Tibial nerve (tissue), 4 donors: ENCODE results near the gene RUNX1. TPM values are rescaled to one million over a fixed set of nuclear protein-coding genes. Genes with fewer than 3 reads are reported as not detected.

ENCODE experiments used
- DNase-seq, 2 donors: peaks; one replicate each; pipeline ENCODE4 v3.0.0-alpha.2; 2019; ENCODE audit warnings: low spot score in 2 of 2
- H3K27ac ChIP-seq, 4 donors: fragments of 200-600 bp; sonication (generic) in 3 of 4; one replicate each; pipeline ENCODE4 v1.5.1; 2017 to 2019; ENCODE audit warnings: mild to moderate bottlenecking in 1 of 4
- H3K27me3 ChIP-seq, 2 donors: fragments of 200-600 bp; sonication (generic) in 1 of 2; one replicate each; pipeline versions ENCODE4 v1.5.1 to v1.6.0; 2017 to 2019
- H3K36me3 ChIP-seq, 3 donors: fragments of 200-600 bp; sonication (generic); one replicate each; pipeline ENCODE4 v1.5.1; 2018 to 2019
- H3K4me1 ChIP-seq, 4 donors: fragments of 200-600 bp; sonication (generic) in 3 of 4; one replicate each; pipeline ENCODE4 v1.5.1; 2017 to 2019
- H3K4me3 ChIP-seq, 4 donors: fragments of 200-600 bp; sonication (generic) in 3 of 4; one replicate each; pipeline ENCODE4 v1.5.1; 2017 to 2019; ENCODE audit warnings: mild to moderate bottlenecking in 1 of 4, moderate library complexity in 1 of 4
- H3K9me3 ChIP-seq, 4 donors: fragments of 200-600 bp; sonication (generic) in 3 of 4; one replicate each; pipeline ENCODE4 v1.5.1; 2017 to 2019
- CTCF ChIP-seq, 5 experiments: fragments of 200-600 bp in 3 of 5; fragments of 450-650 bp in 2 of 5; sonication (generic) in 3 of 5; IDR thresholded peaks; one replicate each; pipeline ENCODE4 v1.5.1; 2016 to 2019; ENCODE audit warnings: antibody characterized with exemption in 5 of 5, mild to moderate bottlenecking in 3 of 5, moderate library complexity in 2 of 5
- EP300 ChIP-seq, 2 donors: sonication (generic); formaldehyde crosslinking; IDR thresholded peaks; one replicate each; pipeline ENCODE4 v1.6.1; 2017; ENCODE audit warnings: antibody characterized with exemption in 2 of 2, mild to moderate bottlenecking in 1 of 2
- POLR2A ChIP-seq, 2 donors: fragments of 450-650 bp; IDR thresholded peaks; one replicate each; pipeline ENCODE4 v1.6.1; 2017; ENCODE audit warnings: antibody characterized with exemption in 2 of 2, mild to moderate bottlenecking in 2 of 2, moderate library complexity in 2 of 2
- WGBS, 2 donors: methylation state at CpG; one replicate each; pipeline ENCODE4 v1.1.5; 2018; 5-methylcytosine and 5-hydroxymethylcytosine counted together
- total RNA-seq, 4 donors: library from RNA; depleted of rRNA; stranded (reverse); fragments of >200 nt; gene quantifications; one replicate each; pipeline ENCODE4 v1.1.0, GENCODE V29; 2016

The RUNX1 gene
- total RNA-seq, 4 donors from 2014 or later = 23.6 to 36.9 (median 26.3) TPM

GRCh38 chr21:34925597-34925996 lies 123.5 kb downstream of the RUNX1 start:
- Histone ChIP-seq H3K27ac (no peak overlapping the region), H3K27me3 (no peaks in the 10 kb centered on the region), H3K4me1 (peaks cover 0 to 9% (median 0%) of the 10 kb centered on the region in 4 donors), H3K4me3 (no peak overlapping the region), H3K36me3 (no peaks in the 10 kb centered on the region), H3K9me3 (no peaks in the 10 kb centered on the region)
- no peak for DNase-seq
- TF ChIP-seq CTCF (IDR thresholded peaks at IDR 0.05) (no peak), EP300 (IDR thresholded peaks at IDR 0.05) (no peak), POLR2A (IDR thresholded peaks at IDR 0.05) (no peak)
- WGBS, 2 donors = 86% methylated on average over 4 of the region's 4 CpGs

GRCh38 chr21:34924771-34925419 lies 124.2 kb downstream of the RUNX1 start:
- no peak overlapping the region for H3K4me3 ChIP-seq
- H3K27ac ChIP-seq = no peak overlapping the region
- DNase-seq = no peak
- peaks cover 0 to 9% (median 0%) of the 10 kb centered on the region in 4 donors for H3K4me1 ChIP-seq
- H3K27me3 ChIP-seq = no peaks in the 10 kb centered on the region
- H3K9me3 ChIP-seq = no peaks in the 10 kb centered on the region
- H3K36me3 ChIP-seq = no peaks in the 10 kb centered on the region
- no peak for TF ChIP-seq CTCF (IDR thresholded peaks at IDR 0.05)
- no peak for TF ChIP-seq EP300 (IDR thresholded peaks at IDR 0.05)
- no peak for TF ChIP-seq POLR2A (IDR thresholded peaks at IDR 0.05)
- WGBS, 2 donors = 75 to 77% methylated on average over 1 of the region's 1 CpG

- Histone ChIP-seq H3K27ac (no peak overlapping the region), H3K27me3 (no peaks in the 10 kb centered on the region), H3K4me1 (peaks cover 0 to 9% (median 0%) of the 10 kb centered on the region in 4 donors), H3K36me3 (no peaks in the 10 kb centered on the region), H3K9me3 (no peaks in the 10 kb centered on the region), H3K4me3 (no peak overlapping the region)
- no peak for DNase-seq
- 91 to 94% methylated on average over 3 of the region's 3 CpGs for WGBS, 2 donors
- TF ChIP-seq EP300 (IDR thresholded peaks at IDR 0.05) (no peak), CTCF (IDR thresholded peaks at IDR 0.05) (no peak), POLR2A (IDR thresholded peaks at IDR 0.05) (no peak)
These were observed 124.9 kb downstream of the RUNX1 start for GRCh38 chr21:34924194-34924593.

GRCh38 chr21:34923626-34924025 lies 125.5 kb downstream of the RUNX1 start:
- Histone ChIP-seq H3K4me1 (peaks cover 0 to 9% (median 0%) of the 10 kb centered on the region in 4 donors), H3K9me3 (no peaks in the 10 kb centered on the region), H3K27ac (no peak overlapping the region), H3K27me3 (no peaks in the 10 kb centered on the region), H3K36me3 (no peaks in the 10 kb centered on the region), H3K4me3 (no peak overlapping the region)
- WGBS, 2 donors = 95% methylated on average over 4 of the region's 4 CpGs
- no peak for TF ChIP-seq CTCF (IDR thresholded peaks at IDR 0.05)
- no peak for TF ChIP-seq POLR2A (IDR thresholded peaks at IDR 0.05)
- no peak for TF ChIP-seq EP300 (IDR thresholded peaks at IDR 0.05)
- DNase-seq = no peak

GRCh38 chr21:34923202-34923601 lies 125.9 kb downstream of the RUNX1 start:
- H3K4me3 ChIP-seq = no peak overlapping the region
- TF ChIP-seq CTCF (IDR thresholded peaks at IDR 0.05) = no peak
- no peak for TF ChIP-seq POLR2A (IDR thresholded peaks at IDR 0.05)
- no peak for TF ChIP-seq EP300 (IDR thresholded peaks at IDR 0.05)
- H3K36me3 ChIP-seq = no peaks in the 10 kb centered on the region
- H3K9me3 ChIP-seq = no peaks in the 10 kb centered on the region
- 87 to 89% methylated on average over 4 of the region's 4 CpGs for WGBS, 2 donors
- H3K27me3 ChIP-seq = no peaks in the 10 kb centered on the region
- H3K4me1 ChIP-seq = peaks cover 0 to 9% (median 0%) of the 10 kb centered on the region in 4 donors
- no peak for DNase-seq
- H3K27ac ChIP-seq = no peak overlapping the region
